Testis (tissue), 3 donors: ENCODE data around the gene ARHGAP33. TPM values are rescaled to one million over a fixed set of nuclear protein-coding genes. Genes with fewer than 3 reads are reported as not detected.

Source experiments
- DNase-seq: peaks from one replicate; pipeline ENCODE4 v3.0.0-alpha.2; 2019
- H3K27ac ChIP-seq, 2 donors: fragments of 200-600 bp; sonication (generic); one replicate each; pipeline ENCODE4 v1.5.1; 2019
- H3K27me3 ChIP-seq: fragments of 200-600 bp; sonication (generic); one replicate; pipeline ENCODE4 v1.5.1; 2019
- H3K36me3 ChIP-seq: fragments of 200-600 bp; sonication (generic); one replicate; pipeline ENCODE4 v1.5.1; 2017; ENCODE audit warnings: low read depth; ENCODE audit errors: missing control alignments
- H3K4me1 ChIP-seq: fragments of 200-600 bp; sonication (generic); one replicate; pipeline ENCODE4 v1.5.1; 2019
- H3K4me3 ChIP-seq, 2 donors: fragments of 200-600 bp; sonication (generic); one replicate each; pipeline ENCODE4 v1.5.1; 2017 to 2019
- H3K9me3 ChIP-seq: fragments of 200-600 bp; sonication (generic); one replicate; pipeline ENCODE4 v1.5.1; 2017
- POLR2A ChIP-seq: fragments of 450-650 bp; IDR thresholded peaks from one replicate; pipeline ENCODE4 v1.6.1; 2017; ENCODE audit warnings: antibody characterized with exemption, mild to moderate bottlenecking, moderate library complexity
- WGBS, 2 donors: methylation state at CpG; one replicate each; pipeline ENCODE4 v1.1.5; 2018; 5-methylcytosine and 5-hydroxymethylcytosine counted together
- intact Hi-C: fragments of 100-400 bp; cut with DNase I; formaldehyde crosslinking; loops from one replicate; pipeline ENCODE4 v1.15.1; 2023; ENCODE audit warnings: low total_unique reads
- polyA plus RNA-seq: library from polyadenylated mRNA; stranded (reverse); fragments of 350-450 nt; fragmentation: Illumina TruSeq; extraction: RNeasy Lipid Tissue Mini Kit (QIAGEN cat#74804); gene quantifications from one replicate; pipeline ENCODE4 v1.2.3, GENCODE V29; 2014; ENCODE audit warnings: low read depth, low replicate concordance; ENCODE audit not compliant: insufficient read depth
- total RNA-seq, 2 donors: library from RNA; depleted of rRNA; stranded (reverse); fragments of >200 nt; gene quantifications; one replicate each; pipeline ENCODE4 v1.2.3, GENCODE V29; 2016
- TF ChIP-seq, protein P1 (sequence below), 3 experiments: fragments of 450-650 bp in 2 of 3; fragments of 200-600 bp in 1 of 3; sonication (generic) in 1 of 3; IDR thresholded peaks; one replicate each; pipeline ENCODE4 v1.5.1; 2016 to 2019; ENCODE audit warnings: antibody characterized with exemption in 3 of 3, mild to moderate bottlenecking in 2 of 3, moderate library complexity in 1 of 3

ARHGAP33 gene
- total and polyA plus RNA-seq, 3 donors from 2014 or later, result 46.6 to 133 (median 56.2) TPM

DNA sequence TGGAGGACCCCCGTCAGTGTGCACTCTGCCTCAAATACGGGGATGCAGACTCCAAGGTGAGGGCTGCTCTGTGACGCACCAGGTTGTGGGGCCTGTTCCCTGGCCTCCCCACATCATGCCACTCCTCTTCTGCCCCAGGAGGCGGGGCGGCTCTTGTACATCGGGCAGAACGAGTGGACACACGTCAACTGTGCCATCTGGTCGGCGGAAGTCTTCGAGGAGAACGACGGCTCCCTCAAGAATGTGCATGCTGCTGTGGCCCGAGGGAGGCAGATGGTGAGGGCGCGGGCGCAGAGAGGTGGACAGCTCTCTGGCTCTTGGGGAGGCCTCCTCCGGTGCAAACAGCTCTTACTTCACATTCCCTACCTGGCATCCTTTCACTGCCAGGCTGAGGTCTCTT, 46.3 kb upstream of the ARHGAP33 start:
- Histone ChIP-seq H3K4me1 (no peaks in the 10 kb centered on the region), H3K27ac (no peak overlapping the region), H3K4me3 (no peak overlapping the region), H3K36me3 (no peaks in the 10 kb centered on the region), H3K9me3 (no peaks in the 10 kb centered on the region), H3K27me3 (no peaks in the 10 kb centered on the region)
- no peak for TF ChIP-seq POLR2A
- TF ChIP-seq, protein P1, sequence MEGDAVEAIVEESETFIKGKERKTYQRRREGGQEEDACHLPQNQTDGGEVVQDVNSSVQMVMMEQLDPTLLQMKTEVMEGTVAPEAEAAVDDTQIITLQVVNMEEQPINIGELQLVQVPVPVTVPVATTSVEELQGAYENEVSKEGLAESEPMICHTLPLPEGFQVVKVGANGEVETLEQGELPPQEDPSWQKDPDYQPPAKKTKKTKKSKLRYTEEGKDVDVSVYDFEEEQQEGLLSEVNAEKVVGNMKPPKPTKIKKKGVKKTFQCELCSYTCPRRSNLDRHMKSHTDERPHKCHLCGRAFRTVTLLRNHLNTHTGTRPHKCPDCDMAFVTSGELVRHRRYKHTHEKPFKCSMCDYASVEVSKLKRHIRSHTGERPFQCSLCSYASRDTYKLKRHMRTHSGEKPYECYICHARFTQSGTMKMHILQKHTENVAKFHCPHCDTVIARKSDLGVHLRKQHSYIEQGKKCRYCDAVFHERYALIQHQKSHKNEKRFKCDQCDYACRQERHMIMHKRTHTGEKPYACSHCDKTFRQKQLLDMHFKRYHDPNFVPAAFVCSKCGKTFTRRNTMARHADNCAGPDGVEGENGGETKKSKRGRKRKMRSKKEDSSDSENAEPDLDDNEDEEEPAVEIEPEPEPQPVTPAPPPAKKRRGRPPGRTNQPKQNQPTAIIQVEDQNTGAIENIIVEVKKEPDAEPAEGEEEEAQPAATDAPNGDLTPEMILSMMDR (IDR thresholded peaks at IDR 0.05), result no peak
- WGBS, 2 donors, result 87 to 92% methylated on average over 5 to 18 of the region's 18 CpGs
- no peak for DNase-seq
- intact Hi-C loops, result no loop called here

GRCh38 chr19:35729763-35730162, 45.6 kb upstream of the ARHGAP33 start:
- no peak overlapping the region for H3K4me3 ChIP-seq
- WGBS, 2 donors, result 73 to 88% methylated on average over 3 to 11 of the region's 11 CpGs
- H3K9me3 ChIP-seq, result no peaks in the 10 kb centered on the region
- DNase-seq, result no peak
- no peak overlapping the region for H3K27ac ChIP-seq
- H3K27me3 ChIP-seq, result no peaks in the 10 kb centered on the region
- H3K36me3 ChIP-seq, result no peaks in the 10 kb centered on the region
- intact Hi-C loops, result no loop called here
- H3K4me1 ChIP-seq, result no peaks in the 10 kb centered on the region
- TF ChIP-seq POLR2A, result no peak

- Histone ChIP-seq H3K27me3 (no peaks in the 10 kb centered on the region), H3K36me3 (no peaks in the 10 kb centered on the region), H3K9me3 (no peaks in the 10 kb centered on the region), H3K27ac (no peak overlapping the region), H3K4me3 (no peak overlapping the region), H3K4me1 (no peaks in the 10 kb centered on the region)
- WGBS, 2 donors, result 92 to 96% methylated on average over 18 of the region's 18 CpGs
- DNase-seq, result no peak
- no peak for TF ChIP-seq POLR2A
- TF ChIP-seq, protein P1 (IDR thresholded peaks at IDR 0.05), result no peak
- intact Hi-C loops, result no loop called here
Measured at GRCh38 chr19:35730326-35730725, 45.0 kb upstream of the ARHGAP33 start.

DNA sequence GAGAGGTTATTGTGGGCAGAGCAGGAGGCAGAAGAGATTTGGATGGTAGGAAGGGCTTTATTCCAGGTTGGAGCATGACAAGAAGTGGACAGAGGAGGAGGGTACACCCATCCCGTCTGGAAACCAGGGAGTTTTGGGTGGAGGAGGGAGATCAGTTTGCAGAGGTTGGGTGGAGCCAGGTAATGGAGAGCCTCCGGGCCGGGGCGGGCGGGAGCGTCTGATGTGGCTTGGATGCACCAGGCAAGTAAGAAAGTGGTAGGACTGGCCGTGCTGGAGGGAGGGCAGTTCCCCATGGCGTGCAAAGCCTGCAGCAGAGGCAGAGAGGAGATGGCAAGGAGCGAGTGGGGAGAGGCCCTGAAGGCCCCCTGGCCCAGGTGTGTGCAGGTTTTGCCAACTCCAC, 44.0 kb upstream of the ARHGAP33 start:
- no peaks in the 10 kb centered on the region for H3K9me3 ChIP-seq
- H3K4me3 ChIP-seq, result no peak overlapping the region
- no peak for TF ChIP-seq POLR2A
- TF ChIP-seq, protein P1 (IDR thresholded peaks at IDR 0.05), result no peak
- H3K27me3 ChIP-seq, result no peaks in the 10 kb centered on the region
- DNase-seq, result no peak
- intact Hi-C loops, result no loop called here
- H3K4me1 ChIP-seq, result no peaks in the 10 kb centered on the region
- H3K36me3 ChIP-seq, result no peaks in the 10 kb centered on the region
- H3K27ac ChIP-seq, result no peak overlapping the region
- 83 to 87% methylated on average over 9 of the region's 9 CpGs for WGBS, 2 donors

GRCh38 chr19:35731779-35732405, 43.5 kb upstream of the ARHGAP33 start:
- Histone ChIP-seq H3K9me3 (no peaks in the 10 kb centered on the region), H3K27ac (no peak overlapping the region), H3K4me3 (no peak overlapping the region), H3K4me1 (no peaks in the 10 kb centered on the region), H3K36me3 (no peaks in the 10 kb centered on the region), H3K27me3 (no peaks in the 10 kb centered on the region)
- intact Hi-C loops, result no loop called here
- no peak for TF ChIP-seq POLR2A
- 79 to 85% methylated on average over 14 to 21 of the region's 21 CpGs for WGBS, 2 donors
- DNase-seq, result no peak

DNA sequence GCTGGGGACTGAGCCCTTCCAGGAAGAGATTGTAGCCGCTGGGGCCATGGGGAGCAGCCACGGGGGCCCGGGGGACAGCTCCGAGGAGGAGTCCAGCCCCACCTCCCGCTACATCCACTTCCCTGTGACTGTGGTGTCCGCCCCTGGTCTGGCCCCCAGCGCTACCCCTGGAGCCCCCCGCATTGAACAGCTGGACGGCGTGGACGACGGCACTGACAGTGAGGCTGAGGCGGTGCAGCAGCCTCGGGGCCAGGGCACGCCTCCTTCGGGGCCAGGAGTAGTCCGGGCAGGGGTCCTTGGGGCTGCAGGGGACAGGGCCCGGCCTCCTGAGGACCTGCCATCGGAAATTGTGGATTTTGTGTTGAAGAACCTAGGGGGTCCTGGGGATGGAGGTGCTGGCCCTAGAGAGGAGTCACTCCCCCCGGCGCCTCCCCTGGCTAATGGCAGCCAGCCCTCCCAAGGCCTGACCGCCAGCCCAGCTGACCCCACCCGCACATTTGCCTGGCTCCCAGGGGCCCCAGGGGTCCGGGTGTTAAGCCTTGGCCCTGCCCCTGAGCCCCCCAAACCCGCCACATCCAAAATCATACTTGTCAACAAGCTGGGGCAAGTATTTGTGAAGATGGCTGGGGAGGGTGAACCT, 42.7 kb upstream of the ARHGAP33 start:
- Histone ChIP-seq H3K27ac (no peak overlapping the region), H3K4me1 (no peaks in the 10 kb centered on the region), H3K4me3 (no peak overlapping the region), H3K36me3 (no peaks in the 10 kb centered on the region), H3K27me3 (no peaks in the 10 kb centered on the region), H3K9me3 (no peaks in the 10 kb centered on the region)
- no peak for DNase-seq
- 84 to 89% methylated on average over 10 to 25 of the region's 25 CpGs for WGBS, 2 donors
- TF ChIP-seq POLR2A, result no peak
- TF ChIP-seq, protein P1 (IDR thresholded peaks at IDR 0.05), result no peak
- intact Hi-C loops, result no loop called here
